ENCODE measurements around the gene BCL3. TPM values are rescaled to one million over a fixed set of nuclear protein-coding genes. Genes with fewer than 3 reads are reported as not detected.
A peak's percentile ranks its signal among the peaks of the same experiment; 100 is the strongest.

BCL3 gene
- total and polyA plus RNA-seq, 4 donors: 17.6 to 233 (median 63.8) TPM

DNA sequence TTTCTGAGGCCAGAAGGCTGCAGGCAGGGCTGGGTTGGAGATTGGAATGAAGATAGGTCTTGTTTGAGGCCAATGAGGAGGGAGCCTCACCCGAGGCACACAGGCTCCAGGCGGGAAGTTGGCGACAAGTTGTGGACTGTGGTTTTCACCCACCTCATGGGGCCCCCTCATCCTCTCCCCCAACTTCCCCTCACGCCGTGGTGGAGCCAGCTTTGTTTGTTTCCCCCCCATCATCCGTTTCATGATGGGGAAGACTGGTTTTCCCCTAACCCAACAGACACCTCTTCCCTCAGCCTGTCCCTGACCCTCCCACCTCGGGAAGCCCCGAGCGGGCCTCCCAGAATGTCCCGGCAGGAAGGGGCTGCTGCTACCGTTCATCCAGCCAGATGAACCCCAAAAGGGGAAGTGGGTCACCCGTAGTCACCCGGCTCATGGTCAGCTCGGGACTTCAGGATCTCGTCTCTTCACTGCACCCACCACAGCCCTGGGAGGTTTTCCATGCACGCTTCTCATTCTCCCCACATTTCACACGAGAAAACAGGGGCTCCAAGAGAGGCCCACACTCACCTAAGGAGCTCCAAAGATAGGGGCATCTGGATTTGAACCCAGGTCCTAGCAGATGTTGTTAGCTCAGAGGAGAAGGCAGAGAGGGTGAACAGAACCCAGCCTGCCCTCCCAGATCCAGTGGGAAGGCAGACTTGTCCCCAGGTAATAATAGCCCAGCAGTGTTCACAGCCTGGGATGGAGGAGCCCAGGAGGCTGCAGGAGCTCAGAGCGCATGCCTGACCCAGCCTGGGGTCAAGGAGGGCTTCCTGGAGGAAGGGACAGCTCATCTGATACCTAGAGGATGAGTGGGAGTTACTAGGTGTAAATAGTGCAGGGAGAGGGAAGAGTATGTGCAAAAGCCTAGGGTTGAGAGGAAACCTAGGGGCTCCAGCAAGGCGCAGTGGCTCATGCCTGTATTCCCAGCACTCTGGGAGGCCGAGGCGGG, 26.1 kb upstream of the BCL3 start:
- TF ChIP-seq, protein P1, sequence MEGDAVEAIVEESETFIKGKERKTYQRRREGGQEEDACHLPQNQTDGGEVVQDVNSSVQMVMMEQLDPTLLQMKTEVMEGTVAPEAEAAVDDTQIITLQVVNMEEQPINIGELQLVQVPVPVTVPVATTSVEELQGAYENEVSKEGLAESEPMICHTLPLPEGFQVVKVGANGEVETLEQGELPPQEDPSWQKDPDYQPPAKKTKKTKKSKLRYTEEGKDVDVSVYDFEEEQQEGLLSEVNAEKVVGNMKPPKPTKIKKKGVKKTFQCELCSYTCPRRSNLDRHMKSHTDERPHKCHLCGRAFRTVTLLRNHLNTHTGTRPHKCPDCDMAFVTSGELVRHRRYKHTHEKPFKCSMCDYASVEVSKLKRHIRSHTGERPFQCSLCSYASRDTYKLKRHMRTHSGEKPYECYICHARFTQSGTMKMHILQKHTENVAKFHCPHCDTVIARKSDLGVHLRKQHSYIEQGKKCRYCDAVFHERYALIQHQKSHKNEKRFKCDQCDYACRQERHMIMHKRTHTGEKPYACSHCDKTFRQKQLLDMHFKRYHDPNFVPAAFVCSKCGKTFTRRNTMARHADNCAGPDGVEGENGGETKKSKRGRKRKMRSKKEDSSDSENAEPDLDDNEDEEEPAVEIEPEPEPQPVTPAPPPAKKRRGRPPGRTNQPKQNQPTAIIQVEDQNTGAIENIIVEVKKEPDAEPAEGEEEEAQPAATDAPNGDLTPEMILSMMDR (IDR thresholded peaks at IDR 0.05; ENCODE audit: control extremely low read depth, extremely low read depth): no peak
- Histone ChIP-seq H3K9ac (ENCODE audit: insufficient read depth in 1 of 2, low read length in 2 of 2) (no peak overlapping the region), H3K27me3 (ENCODE audit: control insufficient read depth in 3 of 3, insufficient read depth in 3 of 3, low read length in 2 of 3) (no peaks in the 10 kb centered on the region), H3K9me3 (ENCODE audit: control insufficient read depth in 4 of 4, insufficient read depth in 3 of 4, low read length in 3 of 4) (no peaks in the 10 kb centered on the region), H3K4me3 (no peak overlapping the region), H3K27ac (ENCODE audit: low read depth in 1 of 2, low read length in 1 of 2) (peak overlapping the region in 1 of 2 donors; percentile 49), H3K4me1 (ENCODE audit: control insufficient read depth in 5 of 5, insufficient read depth in 5 of 5, low read length in 5 of 5) (peaks cover 0 to 26% (median 12%) of the 10 kb centered on the region in 5 donors), H3K36me3 (ENCODE audit: control insufficient read depth in 4 of 4, insufficient read depth in 4 of 4, low read length in 4 of 4) (no peaks in the 10 kb centered on the region)
- WGBS, 2 donors: 22 to 36% methylated on average over 21 of the region's 21 CpGs
- DNase-seq: no peak
- no peak for ATAC-seq (ENCODE audit: insufficient read depth, low FRiP score)

DNA sequence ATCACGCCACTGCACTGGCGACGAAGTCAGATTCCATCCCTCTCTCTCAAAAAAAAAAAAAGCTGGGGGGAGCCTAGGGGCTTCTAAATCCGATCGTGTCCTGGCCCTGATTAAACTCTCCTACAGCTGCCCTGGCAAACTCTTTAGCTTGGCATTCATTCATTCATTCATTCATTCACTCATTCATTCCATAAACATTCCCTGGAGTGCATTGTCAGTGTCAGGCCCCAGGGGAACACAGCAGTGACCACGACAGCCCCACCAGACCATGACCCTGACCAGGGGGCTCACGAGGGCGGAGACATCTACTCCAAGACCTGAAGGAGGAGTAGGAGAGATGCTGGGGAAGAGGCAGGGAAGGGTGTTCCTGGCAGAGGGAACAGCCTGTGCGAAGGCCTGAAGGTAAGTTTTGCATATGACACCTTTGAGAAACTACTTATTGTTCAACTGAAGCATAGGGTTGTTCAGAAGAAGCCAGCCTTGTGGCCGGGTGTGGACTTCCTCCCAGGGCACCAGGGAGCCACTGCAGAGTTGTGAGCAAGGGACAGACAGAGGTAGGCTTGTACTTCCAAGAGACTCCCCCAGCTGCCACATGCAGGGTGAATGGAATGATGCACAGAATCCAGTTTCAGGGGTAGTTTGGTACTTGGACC, 25.1 kb upstream of the BCL3 start:
- TF ChIP-seq, protein P1 (IDR thresholded peaks at IDR 0.05; ENCODE audit: control extremely low read depth, extremely low read depth): no peak
- DNase-seq: no peak
- Histone ChIP-seq H3K27ac (ENCODE audit: low read depth in 1 of 2, low read length in 1 of 2) (peak overlapping the region in 1 of 2 donors; percentile 2), H3K9ac (ENCODE audit: insufficient read depth in 1 of 2, low read length in 2 of 2) (no peak overlapping the region), H3K27me3 (ENCODE audit: control insufficient read depth in 3 of 3, insufficient read depth in 3 of 3, low read length in 2 of 3) (no peaks in the 10 kb centered on the region), H3K4me1 (ENCODE audit: control insufficient read depth in 5 of 5, insufficient read depth in 5 of 5, low read length in 5 of 5) (peaks cover 0 to 24% (median 10%) of the 10 kb centered on the region in 5 donors), H3K4me3 (no peak overlapping the region), H3K9me3 (ENCODE audit: control insufficient read depth in 4 of 4, insufficient read depth in 3 of 4, low read length in 3 of 4) (no peaks in the 10 kb centered on the region), H3K36me3 (ENCODE audit: control insufficient read depth in 4 of 4, insufficient read depth in 4 of 4, low read length in 4 of 4) (no peaks in the 10 kb centered on the region)
- ATAC-seq (ENCODE audit: insufficient read depth, low FRiP score): peak; percentile 55
- 63 to 66% methylated on average over 10 of the region's 10 CpGs for WGBS, 2 donors

DNA sequence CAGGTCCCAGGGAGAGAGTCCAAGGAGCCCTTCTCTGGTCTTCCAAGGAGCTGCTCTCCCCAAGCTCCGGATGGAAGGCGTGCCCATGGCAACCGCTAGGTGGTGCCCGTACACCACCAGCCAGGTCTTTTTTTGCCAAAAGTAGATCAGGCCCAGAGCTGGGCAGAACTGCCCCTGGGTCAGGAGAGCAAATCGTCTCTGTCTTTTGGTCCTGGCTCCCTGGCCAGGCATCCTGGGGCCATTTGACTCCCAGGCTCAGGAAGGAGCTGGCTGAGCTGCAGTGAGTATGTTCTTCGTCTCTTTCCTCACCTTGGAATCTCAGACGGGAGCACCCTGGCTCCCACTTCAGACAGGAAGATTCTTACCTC, 24.6 kb upstream of the BCL3 start:
- Histone ChIP-seq H3K9ac (ENCODE audit: insufficient read depth in 1 of 2, low read length in 2 of 2) (no peak overlapping the region), H3K9me3 (ENCODE audit: control insufficient read depth in 4 of 4, insufficient read depth in 3 of 4, low read length in 3 of 4) (no peaks in the 10 kb centered on the region), H3K27ac (ENCODE audit: low read depth in 1 of 2, low read length in 1 of 2) (peak overlapping the region in 1 of 2 donors; percentile 42), H3K4me1 (ENCODE audit: control insufficient read depth in 5 of 5, insufficient read depth in 5 of 5, low read length in 5 of 5) (peaks cover 0 to 20% (median 5%) of the 10 kb centered on the region in 5 donors), H3K4me3 (no peak overlapping the region), H3K27me3 (ENCODE audit: control insufficient read depth in 3 of 3, insufficient read depth in 3 of 3, low read length in 2 of 3) (no peaks in the 10 kb centered on the region), H3K36me3 (ENCODE audit: control insufficient read depth in 4 of 4, insufficient read depth in 4 of 4, low read length in 4 of 4) (no peaks in the 10 kb centered on the region)
- peak; percentile 92 for ATAC-seq (ENCODE audit: insufficient read depth, low FRiP score)
- DNase-seq: peak; percentile 81 to 86 (median 86)
- WGBS, 2 donors: 12 to 20% methylated on average over 7 of the region's 7 CpGs
- TF ChIP-seq, protein P1 (IDR thresholded peaks at IDR 0.05; ENCODE audit: control extremely low read depth, extremely low read depth): peak; percentile 98
